SK-N-SH treated with all-trans-retinoic acid at 6 μM for 48 hours (cell line): ENCODE data around the gene ZFP28.

ENCODE experiments used
- ATAC-seq: fragments of 200-7000 bp; cut with Tn5 transposase; 3 replicates; pipeline ENCODE4 v1.9.1; 2020; ENCODE audit warnings: mild to moderate bottlenecking, moderate library complexity
- ESRRG ChIP-seq: fragments of 250-450 bp; sonication (Bioruptor Pico); IDR thresholded peaks from 2 replicates; pipeline ENCODE4 v1.6.1; 2021; ENCODE audit warnings: mild to moderate bottlenecking
- TCF4 ChIP-seq: fragments of 250-450 bp; sonication (Bioruptor Pico); IDR thresholded peaks from 2 replicates; pipeline ENCODE4 v1.8.0; 2021; ENCODE audit warnings: mild to moderate bottlenecking, moderate library complexity, borderline replicate concordance
- ZFP30 ChIP-seq: fragments of 450-650 bp; formaldehyde crosslinking; IDR thresholded peaks from 2 replicates; pipeline ENCODE4 v1.5.0; 2022; ENCODE audit warnings: mild to moderate bottlenecking, moderate library complexity

Gene ZFP28

GRCh38 chr19:56603829-56604228 lies 65.1 kb downstream of the ZFP28 start:
- ATAC-seq, result no peak
- TF ChIP-seq TCF4 (no peak), ZFP30 (CRISPR knock-in tag) (no peak), ESRRG (CRISPR knock-in tag) (no peak)
